Tibial nerve (tissue), 4 donors: ENCODE measurements around the gene POU5F2. TPM values are rescaled to one million over a fixed set of nuclear protein-coding genes. Genes with fewer than 3 reads are reported as not detected.

Source experiments
- DNase-seq, 2 donors: peaks; one replicate each; pipeline ENCODE4 v3.0.0-alpha.2; 2019; ENCODE audit warnings: low spot score in 2 of 2
- H3K27ac ChIP-seq, 4 donors: fragments of 200-600 bp; sonication (generic) in 3 of 4; one replicate each; pipeline ENCODE4 v1.5.1; 2017 to 2019; ENCODE audit warnings: mild to moderate bottlenecking in 1 of 4
- H3K27me3 ChIP-seq, 2 donors: fragments of 200-600 bp; sonication (generic) in 1 of 2; one replicate each; pipeline versions ENCODE4 v1.5.1 to v1.6.0; 2017 to 2019
- H3K36me3 ChIP-seq, 3 donors: fragments of 200-600 bp; sonication (generic); one replicate each; pipeline ENCODE4 v1.5.1; 2018 to 2019
- H3K4me1 ChIP-seq, 4 donors: fragments of 200-600 bp; sonication (generic) in 3 of 4; one replicate each; pipeline ENCODE4 v1.5.1; 2017 to 2019
- H3K4me3 ChIP-seq, 4 donors: fragments of 200-600 bp; sonication (generic) in 3 of 4; one replicate each; pipeline ENCODE4 v1.5.1; 2017 to 2019; ENCODE audit warnings: mild to moderate bottlenecking in 1 of 4, moderate library complexity in 1 of 4
- H3K9me3 ChIP-seq, 4 donors: fragments of 200-600 bp; sonication (generic) in 3 of 4; one replicate each; pipeline ENCODE4 v1.5.1; 2017 to 2019
- CTCF ChIP-seq, 5 experiments: fragments of 200-600 bp in 3 of 5; fragments of 450-650 bp in 2 of 5; sonication (generic) in 3 of 5; IDR thresholded peaks; one replicate each; pipeline ENCODE4 v1.5.1; 2016 to 2019; ENCODE audit warnings: antibody characterized with exemption in 5 of 5, mild to moderate bottlenecking in 3 of 5, moderate library complexity in 2 of 5
- EP300 ChIP-seq, 2 donors: sonication (generic); formaldehyde crosslinking; IDR thresholded peaks; one replicate each; pipeline ENCODE4 v1.6.1; 2017; ENCODE audit warnings: antibody characterized with exemption in 2 of 2, mild to moderate bottlenecking in 1 of 2
- POLR2A ChIP-seq, 2 donors: fragments of 450-650 bp; IDR thresholded peaks; one replicate each; pipeline ENCODE4 v1.6.1; 2017; ENCODE audit warnings: antibody characterized with exemption in 2 of 2, mild to moderate bottlenecking in 2 of 2, moderate library complexity in 2 of 2
- WGBS, 2 donors: methylation state at CpG; one replicate each; pipeline ENCODE4 v1.1.5; 2018; 5-methylcytosine and 5-hydroxymethylcytosine counted together
- total RNA-seq, 4 donors: library from RNA; depleted of rRNA; stranded (reverse); fragments of >200 nt; gene quantifications; one replicate each; pipeline ENCODE4 v1.1.0, GENCODE V29; 2016

The POU5F2 gene
- total RNA-seq, 4 donors from 2014 or later: 3.9 to 5.4 (median 5.0) TPM

GRCh38 chr5:93748875-93749397 lies 7.5 kb upstream of the POU5F2 start:
- no peak overlapping the region for H3K27ac ChIP-seq
- TF ChIP-seq EP300 (IDR thresholded peaks at IDR 0.05) (no peak), CTCF (IDR thresholded peaks at IDR 0.05) (no peak), POLR2A (IDR thresholded peaks at IDR 0.05) (no peak)
- H3K9me3 ChIP-seq: no peaks in the 10 kb centered on the region
- DNase-seq: no peak
- H3K27me3 ChIP-seq: no peaks in the 10 kb centered on the region
- no peaks in the 10 kb centered on the region for H3K36me3 ChIP-seq
- peaks cover 0 to 4% (median 0%) of the 10 kb centered on the region in 4 donors for H3K4me1 ChIP-seq
- 93 to 97% methylated on average over 1 of the region's 1 CpG for WGBS, 2 donors
- H3K4me3 ChIP-seq: no peak overlapping the region

- Histone ChIP-seq H3K27me3 (no peaks in the 10 kb centered on the region), H3K27ac (no peak overlapping the region), H3K4me1 (peaks cover 0 to 4% (median 0%) of the 10 kb centered on the region in 4 donors), H3K9me3 (no peaks in the 10 kb centered on the region), H3K36me3 (peaks cover 0 to 3% (median 0%) of the 10 kb centered on the region in 3 donors), H3K4me3 (no peak overlapping the region)
- DNase-seq: no peak
- TF ChIP-seq EP300 (IDR thresholded peaks at IDR 0.05) (no peak), POLR2A (IDR thresholded peaks at IDR 0.05) (no peak), CTCF (IDR thresholded peaks at IDR 0.05) (no peak)
Observed at GRCh38 chr5:93746406-93747056, 5.1 kb upstream of the POU5F2 start.

- H3K4me1 ChIP-seq: no peaks in the 10 kb centered on the region
- H3K27me3 ChIP-seq: no peaks in the 10 kb centered on the region
- H3K27ac ChIP-seq: no peak overlapping the region
- H3K4me3 ChIP-seq: no peak overlapping the region
- peaks cover 0 to 30% (median 0%) of the 10 kb centered on the region in 3 donors for H3K36me3 ChIP-seq
- WGBS, 2 donors: 84 to 95% methylated on average over 2 of the region's 2 CpGs
- H3K9me3 ChIP-seq: peaks cover 0 to 4% (median 0%) of the 10 kb centered on the region in 4 donors
- DNase-seq: no peak
- TF ChIP-seq CTCF (IDR thresholded peaks at IDR 0.05) (no peak), EP300 (IDR thresholded peaks at IDR 0.05) (no peak), POLR2A (IDR thresholded peaks at IDR 0.05) (no peak)
Observed at GRCh38 chr5:93736284-93736683, 5.1 kb downstream of the POU5F2 start.

- 63 to 78% methylated on average over 1 of the region's 1 CpG for WGBS, 2 donors
- Histone ChIP-seq H3K4me3 (no peak overlapping the region), H3K27ac (no peak overlapping the region), H3K9me3 (peaks cover 0 to 4% (median 0%) of the 10 kb centered on the region in 4 donors), H3K36me3 (peaks cover 0 to 21% (median 0%) of the 10 kb centered on the region in 3 donors), H3K4me1 (no peaks in the 10 kb centered on the region), H3K27me3 (no peaks in the 10 kb centered on the region)
- no peak for DNase-seq
- TF ChIP-seq CTCF (IDR thresholded peaks at IDR 0.05) (no peak), EP300 (IDR thresholded peaks at IDR 0.05) (no peak), POLR2A (IDR thresholded peaks at IDR 0.05) (no peak)
Observed at GRCh38 chr5:93735378-93735777, 6.0 kb downstream of the POU5F2 start.

GRCh38 chr5:93731987-93732386 lies 9.4 kb downstream of the POU5F2 start:
- no peaks in the 10 kb centered on the region for H3K9me3 ChIP-seq
- no peak overlapping the region for H3K4me3 ChIP-seq
- DNase-seq: no peak
- H3K36me3 ChIP-seq: peaks cover 0 to 2% (median 0%) of the 10 kb centered on the region in 3 donors
- TF ChIP-seq POLR2A (IDR thresholded peaks at IDR 0.05) (no peak), CTCF (IDR thresholded peaks at IDR 0.05) (no peak), EP300 (IDR thresholded peaks at IDR 0.05) (no peak)
- WGBS, 2 donors: 92 to 95% methylated on average over 3 of the region's 3 CpGs
- no peaks in the 10 kb centered on the region for H3K27me3 ChIP-seq
- no peaks in the 10 kb centered on the region for H3K4me1 ChIP-seq
- no peak overlapping the region for H3K27ac ChIP-seq
